Esophagus squamous epithelium (tissue), 4 donors: ENCODE data around the gene PCDH9.

Source experiments
- CTCF ChIP-seq, 6 experiments: fragments of 450-650 bp in 4 of 6; fragments of 200-600 bp in 2 of 6; sonication (generic) in 2 of 6; IDR thresholded peaks; one replicate each; pipeline ENCODE4 v1.5.1; 2016 to 2019; ENCODE audit warnings: antibody characterized with exemption in 6 of 6, mild to moderate bottlenecking in 4 of 6, moderate library complexity in 4 of 6
- POLR2A ChIP-seq, 4 donors: fragments of 450-650 bp; IDR thresholded peaks; one replicate each; pipeline ENCODE4 v1.6.1; 2017; ENCODE audit warnings: antibody characterized with exemption in 4 of 4, mild to moderate bottlenecking in 4 of 4, moderate library complexity in 3 of 4

GRCh38 chr13:66519259-66519658, 710.9 kb downstream of the PCDH9 start:
- no peak for TF ChIP-seq CTCF (IDR thresholded peaks at IDR 0.05)
- no peak for TF ChIP-seq POLR2A (IDR thresholded peaks at IDR 0.05)
